ENCODE results near the gene UMODL1.
A peak's percentile ranks its signal among the peaks of the same experiment; 100 is the strongest.

Gene UMODL1

DNA sequence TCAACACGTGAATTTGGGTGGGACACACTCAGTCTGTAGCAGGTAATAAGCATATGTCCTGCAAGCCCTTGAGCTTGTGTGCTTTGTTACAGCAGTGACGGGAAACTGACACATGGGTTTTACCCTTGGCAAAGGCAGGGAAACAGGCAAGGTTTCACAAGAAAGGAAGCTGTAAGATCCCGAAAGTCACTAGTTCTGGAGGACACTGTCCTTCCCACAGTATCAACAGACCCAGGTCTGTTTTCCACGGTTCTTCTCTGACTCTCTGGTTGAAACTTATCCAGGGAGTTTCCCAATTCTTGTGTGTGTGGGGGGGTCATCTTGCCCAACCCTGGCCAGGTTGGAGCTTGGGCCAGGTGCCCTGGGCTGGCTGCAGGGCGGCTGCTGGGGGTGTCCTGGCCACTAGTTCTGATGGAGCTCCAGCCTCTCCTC lies 31.6 kb upstream of the UMODL1 start:
- TF ChIP-seq, protein P1, sequence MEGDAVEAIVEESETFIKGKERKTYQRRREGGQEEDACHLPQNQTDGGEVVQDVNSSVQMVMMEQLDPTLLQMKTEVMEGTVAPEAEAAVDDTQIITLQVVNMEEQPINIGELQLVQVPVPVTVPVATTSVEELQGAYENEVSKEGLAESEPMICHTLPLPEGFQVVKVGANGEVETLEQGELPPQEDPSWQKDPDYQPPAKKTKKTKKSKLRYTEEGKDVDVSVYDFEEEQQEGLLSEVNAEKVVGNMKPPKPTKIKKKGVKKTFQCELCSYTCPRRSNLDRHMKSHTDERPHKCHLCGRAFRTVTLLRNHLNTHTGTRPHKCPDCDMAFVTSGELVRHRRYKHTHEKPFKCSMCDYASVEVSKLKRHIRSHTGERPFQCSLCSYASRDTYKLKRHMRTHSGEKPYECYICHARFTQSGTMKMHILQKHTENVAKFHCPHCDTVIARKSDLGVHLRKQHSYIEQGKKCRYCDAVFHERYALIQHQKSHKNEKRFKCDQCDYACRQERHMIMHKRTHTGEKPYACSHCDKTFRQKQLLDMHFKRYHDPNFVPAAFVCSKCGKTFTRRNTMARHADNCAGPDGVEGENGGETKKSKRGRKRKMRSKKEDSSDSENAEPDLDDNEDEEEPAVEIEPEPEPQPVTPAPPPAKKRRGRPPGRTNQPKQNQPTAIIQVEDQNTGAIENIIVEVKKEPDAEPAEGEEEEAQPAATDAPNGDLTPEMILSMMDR (IDR thresholded peaks at IDR 0.05; ENCODE audit: low read depth, low read length), result no peak

GRCh38 chr21:42039911-42040351 lies 31.2 kb upstream of the UMODL1 start:
- TF ChIP-seq, protein P1 (IDR thresholded peaks at IDR 0.05; ENCODE audit: low read depth, low read length), result no peak

More for the DNA sequence above, 31.6 kb upstream of the UMODL1 start:
- peak overlapping the region; percentile 36 for H3K4me3 ChIP-seq (ENCODE audit: low read depth, low read length)

GRCh38 chr21:42040411-42041180 lies 30.5 kb upstream of the UMODL1 start:
- TF ChIP-seq, protein P1 (IDR thresholded peaks at IDR 0.05; ENCODE audit: low read depth, low read length), result no peak

More at GRCh38 chr21:42039911-42040351, 31.2 kb upstream of the UMODL1 start:
- peak overlapping the region; percentile 36 for H3K4me3 ChIP-seq (ENCODE audit: low read depth, low read length)

DNA sequence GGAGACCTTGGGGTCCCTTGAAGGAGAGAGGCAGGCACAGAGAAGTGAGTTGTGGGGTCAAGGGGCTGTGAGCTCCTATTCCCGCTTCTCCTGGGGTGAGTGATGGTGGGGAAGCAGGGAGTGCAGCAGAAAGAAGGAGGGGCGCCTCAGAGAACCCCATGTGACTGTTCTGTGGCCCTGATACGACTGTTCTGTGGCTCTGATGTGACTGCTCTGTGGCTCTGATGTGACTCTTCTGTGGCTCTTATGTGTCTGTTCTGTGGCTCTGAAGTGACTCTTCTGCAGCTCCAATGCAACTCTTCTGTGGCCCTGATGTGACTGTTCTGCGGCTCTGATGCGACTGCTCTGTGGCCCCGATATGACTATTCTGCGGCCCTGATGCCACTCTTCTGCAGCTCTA lies 29.9 kb upstream of the UMODL1 start:
- no peak overlapping the region for H3K4me3 ChIP-seq (ENCODE audit: low read depth, low read length)
- TF ChIP-seq, protein P1 (IDR thresholded peaks at IDR 0.05; ENCODE audit: low read depth, low read length), result no peak

More at GRCh38 chr21:42040411-42041180, 30.5 kb upstream of the UMODL1 start:
- peak overlapping the region; percentile 36 for H3K4me3 ChIP-seq (ENCODE audit: low read depth, low read length)

- TF ChIP-seq, protein P1 (IDR thresholded peaks at IDR 0.05; ENCODE audit: low read depth, low read length), result no peak
- H3K4me3 ChIP-seq (ENCODE audit: low read depth, low read length), result no peak overlapping the region
Measured at GRCh38 chr21:42041711-42042110, 29.4 kb upstream of the UMODL1 start.

DNA sequence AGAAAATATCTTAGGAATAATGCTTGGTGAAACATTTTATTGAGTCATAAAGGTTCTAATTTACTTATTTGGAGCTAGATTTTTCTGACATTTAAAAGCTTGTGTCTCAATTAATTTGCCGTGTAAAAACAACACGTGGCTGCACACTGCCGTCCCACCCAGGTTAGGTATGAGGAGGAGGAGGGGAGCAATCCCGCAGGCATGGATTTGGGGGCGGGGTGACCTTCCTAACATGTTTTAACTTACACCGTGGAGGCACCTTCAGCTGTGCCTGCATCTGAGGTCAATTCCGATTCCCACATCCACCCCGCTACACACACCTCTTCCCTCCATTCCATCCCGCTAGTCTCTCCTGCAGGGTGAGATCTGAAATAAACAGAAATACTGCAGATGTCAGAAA lies 28.5 kb upstream of the UMODL1 start:
- TF ChIP-seq, protein P1 (IDR thresholded peaks at IDR 0.05; ENCODE audit: low read depth, low read length), result no peak
- no peak overlapping the region for H3K4me3 ChIP-seq (ENCODE audit: low read depth, low read length)

GRCh38 chr21:42043201-42043895 lies 27.8 kb upstream of the UMODL1 start:
- no peak overlapping the region for H3K4me3 ChIP-seq (ENCODE audit: low read depth, low read length)
- TF ChIP-seq, protein P1 (IDR thresholded peaks at IDR 0.05; ENCODE audit: low read depth, low read length), result no peak
